HG03457 (cell line): ENCODE data around the gene HBP1.
"Not testable (repeated sequence)": the region's sequence is repeated elsewhere in the genome, so short reads cannot be mapped to it uniquely, and the experiment has no call there.

Source experiments
- ATAC-seq: cut with Tn5 transposase; IDR thresholded peaks from one replicate; pipeline ENCODE4 v1.9.1; 2021; ENCODE audit warnings: moderate number of reproducible peaks; ENCODE audit not compliant: unreplicated experiment

The HBP1 gene

DNA sequence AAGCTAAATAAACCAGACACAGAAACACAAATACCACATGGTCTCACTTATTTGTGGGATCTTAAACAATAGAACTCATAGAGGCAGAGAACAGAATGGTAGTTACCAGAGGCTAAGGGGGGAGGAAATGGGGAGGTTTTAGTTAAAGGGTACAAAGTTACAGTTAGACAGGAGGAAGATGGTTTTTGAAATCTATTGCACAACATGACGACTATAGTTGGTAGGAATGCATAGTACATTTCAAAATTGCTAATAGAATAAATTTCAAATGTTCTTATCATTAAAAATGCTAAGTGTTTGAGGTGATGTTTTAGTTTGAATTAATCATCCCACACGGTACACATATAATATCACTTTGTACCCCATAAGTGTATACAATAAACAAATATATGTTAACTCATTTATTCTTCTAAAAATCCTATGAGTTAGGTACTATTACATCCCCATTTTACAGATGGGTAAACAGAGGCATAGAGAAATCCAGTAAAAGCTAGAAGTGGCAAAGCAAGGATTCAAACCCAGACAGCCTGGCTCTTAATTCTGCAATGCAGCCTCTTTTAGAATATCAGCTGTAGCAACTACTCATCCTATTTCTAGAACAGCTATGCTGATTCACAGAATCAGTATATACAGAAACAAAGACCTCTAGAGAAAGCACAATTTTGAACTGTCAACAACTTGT lies 50.9 kb downstream of the HBP1 start:
- no peak for ATAC-seq

DNA sequence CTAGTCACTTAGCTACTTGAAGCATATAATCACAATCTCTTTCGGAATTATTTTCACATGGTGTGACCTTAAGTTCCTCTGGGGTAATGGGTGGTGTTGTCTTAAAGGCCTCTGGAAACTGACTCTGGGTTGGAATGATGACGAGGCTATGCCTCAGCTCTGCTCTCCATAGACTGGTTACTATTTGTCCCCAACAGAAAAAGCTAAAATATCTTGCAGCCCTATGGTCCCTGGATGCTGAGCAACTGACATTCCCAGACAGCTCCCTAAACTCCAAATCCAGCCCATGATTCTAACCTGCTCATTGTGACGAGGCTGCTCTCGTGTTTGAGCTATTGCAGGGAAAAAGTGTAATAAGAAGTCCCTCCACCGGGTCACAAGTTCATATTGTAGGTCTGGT lies 51.6 kb downstream of the HBP1 start:
- no peak for ATAC-seq

DNA sequence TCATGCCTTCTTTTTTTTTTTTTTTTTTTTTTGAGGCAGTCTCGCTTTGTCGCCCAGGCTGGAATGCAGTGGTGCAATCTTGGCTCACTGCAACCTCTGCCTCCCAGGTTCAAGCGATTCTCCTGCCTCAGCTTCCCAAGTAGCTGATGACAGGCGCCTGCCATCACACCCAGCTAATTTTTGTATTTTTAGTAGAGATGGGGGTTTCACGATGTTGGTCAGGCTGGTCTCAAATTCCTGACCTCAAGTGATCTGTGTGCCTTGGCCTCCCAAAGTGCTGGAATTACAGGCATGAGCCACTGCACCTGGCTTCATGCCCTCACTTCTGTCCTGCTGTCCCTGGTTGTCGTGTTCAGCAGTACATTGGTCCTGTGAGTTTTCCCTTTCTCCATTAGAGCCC lies 52.0 kb downstream of the HBP1 start:
- ATAC-seq, result not testable (repeated sequence)

DNA sequence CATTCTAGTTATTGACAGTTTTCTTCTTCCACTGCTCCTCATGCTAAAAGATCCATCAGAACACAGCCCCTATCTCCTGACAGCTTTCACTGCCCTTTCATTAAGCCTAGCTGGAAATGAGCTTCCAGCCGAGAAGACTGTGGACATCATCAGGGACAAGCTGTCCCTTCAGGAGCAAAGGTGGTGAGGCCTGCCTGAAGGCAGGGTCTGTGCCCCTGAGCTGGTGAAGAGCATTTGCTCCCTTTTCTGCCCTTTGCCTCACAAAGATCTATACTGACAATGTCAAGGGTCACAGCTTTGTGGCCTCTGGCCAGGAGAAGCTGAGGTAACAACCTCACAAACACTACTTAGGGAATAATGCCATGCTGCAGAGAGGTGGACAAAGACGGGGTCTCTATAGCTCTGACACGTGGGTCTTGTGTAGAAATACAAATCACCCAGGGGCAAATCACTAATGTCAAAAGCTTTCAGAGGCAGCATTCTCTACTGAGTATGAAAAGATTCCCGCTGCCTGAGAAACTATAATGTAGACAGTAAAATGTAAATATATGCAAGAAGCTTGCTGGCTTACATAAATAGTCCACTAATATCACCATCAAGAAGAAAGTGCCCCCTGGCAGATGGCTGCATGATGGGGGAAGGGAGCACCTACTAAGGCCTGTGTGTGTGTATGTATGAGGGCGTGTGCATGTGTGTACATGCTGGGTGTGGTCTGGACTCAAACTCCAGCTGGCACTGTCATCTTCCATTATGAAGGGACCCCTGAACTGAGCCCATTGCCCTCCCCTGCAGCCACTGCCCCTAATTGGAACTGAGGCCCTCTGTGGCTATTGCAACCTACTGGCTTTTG lies 55.8 kb downstream of the HBP1 start:
- ATAC-seq, result no peak

DNA sequence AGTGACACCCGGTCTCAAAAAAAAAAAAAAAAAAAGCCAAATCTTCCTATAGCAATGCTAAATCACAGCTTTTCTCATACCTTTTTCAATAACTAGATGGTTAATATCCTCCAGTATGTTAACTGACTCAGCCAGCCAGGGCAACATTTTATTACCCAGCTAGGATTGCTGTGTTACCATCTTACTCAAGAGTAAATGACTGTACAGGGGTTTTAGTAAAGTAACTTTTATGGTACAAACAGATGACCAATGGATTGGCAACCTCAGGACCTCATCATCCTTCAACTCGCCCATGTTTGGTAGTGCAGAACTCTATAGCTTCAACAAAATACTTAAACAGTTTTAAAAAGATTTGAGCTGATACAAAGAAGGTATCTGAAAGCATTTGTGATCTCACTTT lies 59.5 kb downstream of the HBP1 start:
- no peak for ATAC-seq

DNA sequence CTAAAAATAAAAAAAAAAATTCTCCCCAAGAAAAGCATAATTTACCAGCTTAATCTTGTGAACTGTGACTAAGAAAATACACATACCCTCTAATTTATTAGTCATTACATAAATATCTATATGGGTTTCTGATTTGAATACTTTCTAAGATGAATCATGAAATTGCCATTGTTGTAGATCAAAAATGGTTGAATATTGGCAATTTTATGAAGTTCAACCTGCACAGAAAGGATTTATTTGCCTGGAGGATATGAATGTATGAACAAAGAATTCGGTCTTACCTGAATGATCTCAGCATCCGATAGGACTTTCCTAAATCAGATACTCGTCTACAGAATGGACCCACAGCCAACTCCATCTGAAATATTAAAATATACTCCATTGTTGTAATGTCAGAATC lies 61.5 kb downstream of the HBP1 start:
- ATAC-seq, result no peak

DNA sequence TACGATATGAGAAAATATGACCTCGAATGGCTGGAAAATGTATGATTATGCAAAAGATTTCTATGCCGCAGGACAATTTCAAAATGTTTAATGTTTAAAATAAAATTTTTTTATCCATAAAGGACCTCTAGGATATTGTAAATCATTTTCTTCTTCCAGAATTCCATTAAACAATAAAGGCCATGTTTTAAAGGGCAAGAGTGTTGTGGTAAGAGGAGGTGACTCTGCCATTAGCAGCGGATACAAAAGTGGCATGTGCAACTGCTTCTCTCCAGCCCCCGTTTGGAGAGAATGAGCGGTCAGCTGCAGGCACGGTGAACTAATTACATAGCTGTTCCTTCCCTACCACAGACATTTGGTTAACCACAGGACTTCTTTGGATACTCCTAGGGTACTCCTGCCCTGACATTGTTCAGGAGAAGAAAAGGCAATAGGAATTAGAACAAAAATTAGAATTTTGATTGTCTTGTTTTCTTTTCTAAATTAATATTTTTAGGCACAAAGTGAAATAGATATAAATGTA lies 63.8 kb downstream of the HBP1 start:
- ATAC-seq, result no peak

DNA sequence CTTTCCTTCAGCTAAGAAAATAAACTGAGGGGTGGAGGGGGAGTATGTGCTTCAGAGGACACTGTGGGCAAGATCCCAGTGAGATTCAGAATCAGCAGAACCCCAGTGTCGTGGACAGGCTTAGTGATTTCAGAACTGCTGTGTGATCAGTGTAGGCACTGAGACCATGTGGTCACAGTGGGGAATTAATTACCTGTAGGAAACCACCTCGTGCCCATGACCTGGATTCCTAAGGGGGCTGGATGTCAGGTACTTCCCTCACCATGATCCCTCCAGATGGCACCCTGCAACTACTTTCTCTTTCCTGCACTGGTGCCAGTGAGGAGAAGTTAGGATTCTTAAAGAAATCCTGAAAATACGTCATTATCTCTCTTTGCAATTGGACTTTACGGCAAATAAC lies 64.4 kb downstream of the HBP1 start:
- no peak for ATAC-seq

DNA sequence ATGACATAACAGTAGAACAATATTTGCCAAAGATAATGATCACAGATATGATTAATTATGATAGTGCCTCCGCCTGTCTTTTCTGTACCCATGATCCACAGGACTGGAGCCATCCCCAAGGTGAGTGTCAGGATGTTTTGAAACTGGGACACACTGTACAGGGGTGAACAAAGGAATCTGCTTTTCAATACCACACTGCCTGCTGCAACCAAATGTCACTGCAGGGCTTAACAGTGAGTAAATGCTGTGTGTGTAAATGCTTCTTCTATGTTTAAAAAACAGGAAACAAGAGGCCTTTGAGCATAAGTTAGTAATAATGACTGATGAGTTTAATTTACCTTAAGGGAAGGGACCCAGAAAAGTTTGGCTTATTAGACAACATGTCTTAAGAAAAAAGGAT lies 65.2 kb downstream of the HBP1 start:
- no peak for ATAC-seq

DNA sequence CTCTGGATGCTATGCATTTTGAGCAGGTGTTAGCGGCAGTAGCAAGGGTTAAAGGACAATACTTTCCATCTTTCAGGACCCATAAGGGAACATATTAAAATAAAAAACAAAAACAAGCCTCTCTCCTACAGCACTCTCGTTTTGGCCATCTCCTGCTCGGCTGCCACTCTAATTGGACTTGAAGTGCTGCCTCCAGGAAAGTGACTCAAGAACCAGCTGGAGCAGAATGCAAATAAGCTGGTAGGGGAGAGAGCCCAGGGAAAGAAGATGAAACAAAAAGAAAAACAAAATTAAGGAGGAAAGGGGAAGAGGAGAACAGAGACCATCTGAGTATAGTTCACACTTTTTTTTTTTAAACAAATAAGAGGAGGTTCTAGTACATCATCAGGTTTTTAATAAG lies 65.6 kb downstream of the HBP1 start:
- no peak for ATAC-seq

DNA sequence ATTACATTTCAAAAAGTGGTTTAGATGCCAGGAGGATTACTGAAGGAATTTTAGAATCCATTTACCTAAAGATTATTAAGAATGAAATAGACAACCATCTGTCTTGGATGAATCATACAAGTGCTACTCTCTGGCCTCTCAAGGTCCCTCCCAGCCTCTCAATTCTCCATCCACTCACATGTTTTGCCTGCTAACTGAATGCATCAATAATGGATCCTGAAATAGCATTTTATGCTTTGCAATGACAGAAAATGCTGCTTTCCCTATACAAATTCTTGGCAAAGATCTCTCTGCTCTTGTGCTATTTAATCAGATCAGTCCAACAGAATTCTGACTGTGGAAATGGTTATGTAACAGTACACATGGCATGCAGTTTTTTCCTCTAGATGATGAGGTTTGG lies 68.1 kb downstream of the HBP1 start:
- ATAC-seq, result no peak

DNA sequence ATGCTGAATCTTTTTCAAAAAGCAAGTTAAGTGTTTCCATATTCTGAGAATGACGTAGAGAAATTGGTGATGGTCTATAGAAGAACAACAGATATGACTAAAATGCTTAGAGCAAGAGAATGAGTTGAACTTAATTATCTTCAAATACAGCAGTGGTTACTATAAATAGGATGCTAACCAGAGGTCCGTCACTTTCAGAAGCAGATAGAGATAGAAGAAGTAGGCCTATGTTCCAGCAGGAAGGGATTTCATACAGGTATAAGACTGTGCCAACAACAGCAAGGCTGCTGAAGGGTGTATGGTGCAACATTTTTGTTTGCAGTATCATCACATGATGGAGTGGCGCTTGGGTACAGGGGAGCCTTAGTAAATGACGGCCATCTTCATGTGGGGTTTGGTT lies 68.6 kb downstream of the HBP1 start:
- no peak for ATAC-seq

DNA sequence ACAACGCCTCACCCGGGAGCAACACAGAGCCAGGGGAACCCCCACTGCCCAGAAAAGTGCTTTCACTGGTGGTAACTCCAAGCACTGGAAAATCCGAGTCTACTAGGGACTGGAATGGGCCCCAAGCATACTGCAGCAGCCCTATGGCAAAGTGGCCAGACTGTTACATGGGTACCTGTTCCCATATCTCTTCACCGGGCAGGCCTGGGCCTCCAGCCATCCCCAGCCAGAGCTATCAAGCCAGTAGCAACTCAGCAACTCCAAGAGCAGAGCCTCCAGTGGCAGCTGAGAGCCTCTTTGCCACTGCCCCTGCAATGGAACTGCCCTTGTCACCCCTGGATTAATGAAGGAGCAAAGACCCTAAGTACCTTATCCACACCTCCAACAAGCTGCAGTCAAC lies 73.5 kb downstream of the HBP1 start:
- ATAC-seq, result no peak

DNA sequence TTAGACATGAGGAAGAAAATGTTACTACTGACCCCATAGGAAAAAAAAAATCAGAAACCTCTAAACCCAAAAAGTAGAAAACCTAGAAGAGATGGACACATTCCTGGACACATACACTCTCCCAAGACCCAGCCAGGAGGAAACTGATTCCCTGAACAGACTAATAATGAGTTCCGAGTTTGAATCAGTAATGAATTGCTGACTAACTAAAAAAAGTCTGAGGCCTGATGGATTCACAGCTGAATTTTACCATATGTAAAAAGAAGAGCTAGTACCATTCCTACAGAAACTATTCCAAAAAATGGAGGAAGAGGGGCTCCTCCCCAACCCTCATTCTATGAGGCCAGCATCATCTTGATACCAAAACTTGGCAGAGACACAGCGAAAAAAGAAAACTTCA lies 75.8 kb downstream of the HBP1 start:
- ATAC-seq, result no peak

DNA sequence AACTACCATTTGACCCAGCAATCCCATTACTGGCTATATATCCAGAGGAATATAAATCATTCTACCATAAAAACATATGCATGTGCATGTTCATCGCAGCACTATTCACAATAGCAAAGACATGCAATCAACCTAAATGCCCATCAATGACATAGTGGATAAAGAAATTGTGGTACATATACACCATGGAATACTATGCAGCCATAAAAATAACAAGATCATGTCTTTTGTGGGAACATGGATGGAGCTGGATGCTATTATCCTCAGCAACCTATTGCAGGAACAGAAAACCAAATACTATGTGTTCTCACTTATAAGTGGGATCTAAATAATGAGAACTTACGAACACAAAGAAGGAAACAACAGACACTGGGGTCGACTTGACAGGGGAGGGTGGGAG lies 78.0 kb downstream of the HBP1 start:
- ATAC-seq, result not testable (repeated sequence)

DNA sequence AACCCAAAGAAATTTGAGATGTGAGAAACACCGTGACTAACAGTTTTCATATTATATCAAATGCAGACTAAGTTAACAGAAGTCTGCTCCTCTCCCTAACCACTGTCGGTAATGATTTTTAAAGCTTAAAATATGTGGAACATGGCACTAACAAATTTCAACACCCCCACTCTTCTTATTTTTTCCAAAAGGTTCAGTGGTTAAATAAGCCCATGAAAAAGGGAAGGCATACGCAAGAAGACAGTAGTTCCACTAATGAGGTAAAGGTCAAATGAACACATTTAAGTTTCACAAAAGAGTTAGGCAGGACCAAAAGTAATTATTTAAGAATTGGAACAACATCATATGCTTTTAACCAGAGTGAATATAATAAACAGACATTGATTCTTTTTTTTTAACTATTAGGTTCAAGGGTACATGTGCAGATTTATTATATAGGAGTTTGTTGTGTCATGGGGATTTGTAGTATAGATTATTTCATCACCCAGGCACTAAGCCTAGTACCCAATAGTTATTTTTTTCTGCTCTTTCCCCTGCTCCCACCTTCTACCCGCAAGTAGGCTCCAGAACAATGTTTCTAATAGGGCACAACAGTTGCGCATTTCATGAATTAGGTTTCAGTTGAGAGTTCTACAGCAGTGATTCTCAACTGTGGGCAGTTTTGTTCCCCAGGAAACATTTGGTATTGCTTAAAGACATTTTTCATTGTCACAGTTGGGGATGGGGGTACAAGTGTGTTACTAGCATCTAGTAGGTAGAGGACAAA lies 79.9 kb downstream of the HBP1 start:
- no peak for ATAC-seq

DNA sequence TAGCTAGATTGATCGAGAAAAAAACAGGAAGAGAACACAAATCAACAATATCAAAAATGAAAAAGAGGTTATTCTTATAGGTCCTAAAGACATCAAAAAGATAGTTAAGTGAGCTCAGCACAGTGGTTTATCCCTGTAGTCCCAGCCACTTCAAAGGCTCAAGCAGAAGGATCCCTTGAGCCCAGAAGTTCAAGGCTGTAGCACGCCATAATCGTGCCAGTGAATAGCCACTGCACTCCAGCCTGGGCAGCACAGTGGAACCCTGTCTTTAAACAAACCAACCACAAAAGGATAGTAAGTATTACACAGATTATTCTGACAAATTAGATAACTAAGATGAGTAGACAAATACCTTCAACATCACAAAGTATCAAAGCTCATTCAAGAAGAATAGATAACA lies 83.2 kb downstream of the HBP1 start:
- ATAC-seq, result no peak
